GM21576 (cell line): ENCODE measurements around the gene MPI.
"Not testable (repeated sequence)": the region's sequence is repeated elsewhere in the genome, so short reads cannot be mapped to it uniquely, and the experiment has no call there.

Source experiments
- ATAC-seq: cut with Tn5 transposase; IDR thresholded peaks from one replicate; pipeline ENCODE4 v1.9.1; 2021; ENCODE audit warnings: mild to moderate bottlenecking, moderate library complexity; ENCODE audit not compliant: unreplicated experiment

The MPI gene

GRCh38 chr15:74924525-74924924, 34.7 kb downstream of the MPI start:
- ATAC-seq = no peak

GRCh38 chr15:74928771-74929198, 38.9 kb downstream of the MPI start:
- ATAC-seq = no peak

GRCh38 chr15:74933573-74933972, 43.7 kb downstream of the MPI start:
- no peak for ATAC-seq

- ATAC-seq = not testable (repeated sequence)
Observed at GRCh38 chr15:74935193-74935592, 45.4 kb downstream of the MPI start.

- no peak for ATAC-seq
Observed at GRCh38 chr15:74937272-74937589, 47.4 kb downstream of the MPI start.

GRCh38 chr15:74937590-74938371, 47.9 kb downstream of the MPI start, which contains the start of gene COX5A:
Gene COX5A, minus strand, starts transcription at chr15:74938073. Its CDS starts 59 bp downstream, at chr15:74938014.
- peak; percentile 87 for ATAC-seq

GRCh38 chr15:74950078-74950908, 60.5 kb downstream of the MPI start:
- no peak for ATAC-seq

GRCh38 chr15:74951006-74951405, 61.2 kb downstream of the MPI start:
- ATAC-seq = no peak
